HG03565 (cell line): Measurements from ENCODE around the gene NBR1.
"Not testable (repeated sequence)": the region's sequence is repeated elsewhere in the genome, so short reads cannot be mapped to it uniquely, and the experiment has no call there.

ENCODE experiments used
- ATAC-seq: cut with Tn5 transposase; IDR thresholded peaks from one replicate; pipeline ENCODE4 v1.9.1; 2021; ENCODE audit warnings: mild to moderate bottlenecking, moderate library complexity; ENCODE audit not compliant: unreplicated experiment

Gene NBR1, protein sequence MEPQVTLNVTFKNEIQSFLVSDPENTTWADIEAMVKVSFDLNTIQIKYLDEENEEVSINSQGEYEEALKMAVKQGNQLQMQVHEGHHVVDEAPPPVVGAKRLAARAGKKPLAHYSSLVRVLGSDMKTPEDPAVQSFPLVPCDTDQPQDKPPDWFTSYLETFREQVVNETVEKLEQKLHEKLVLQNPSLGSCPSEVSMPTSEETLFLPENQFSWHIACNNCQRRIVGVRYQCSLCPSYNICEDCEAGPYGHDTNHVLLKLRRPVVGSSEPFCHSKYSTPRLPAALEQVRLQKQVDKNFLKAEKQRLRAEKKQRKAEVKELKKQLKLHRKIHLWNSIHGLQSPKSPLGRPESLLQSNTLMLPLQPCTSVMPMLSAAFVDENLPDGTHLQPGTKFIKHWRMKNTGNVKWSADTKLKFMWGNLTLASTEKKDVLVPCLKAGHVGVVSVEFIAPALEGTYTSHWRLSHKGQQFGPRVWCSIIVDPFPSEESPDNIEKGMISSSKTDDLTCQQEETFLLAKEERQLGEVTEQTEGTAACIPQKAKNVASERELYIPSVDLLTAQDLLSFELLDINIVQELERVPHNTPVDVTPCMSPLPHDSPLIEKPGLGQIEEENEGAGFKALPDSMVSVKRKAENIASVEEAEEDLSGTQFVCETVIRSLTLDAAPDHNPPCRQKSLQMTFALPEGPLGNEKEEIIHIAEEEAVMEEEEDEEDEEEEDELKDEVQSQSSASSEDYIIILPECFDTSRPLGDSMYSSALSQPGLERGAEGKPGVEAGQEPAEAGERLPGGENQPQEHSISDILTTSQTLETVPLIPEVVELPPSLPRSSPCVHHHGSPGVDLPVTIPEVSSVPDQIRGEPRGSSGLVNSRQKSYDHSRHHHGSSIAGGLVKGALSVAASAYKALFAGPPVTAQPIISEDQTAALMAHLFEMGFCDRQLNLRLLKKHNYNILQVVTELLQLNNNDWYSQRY

DNA sequence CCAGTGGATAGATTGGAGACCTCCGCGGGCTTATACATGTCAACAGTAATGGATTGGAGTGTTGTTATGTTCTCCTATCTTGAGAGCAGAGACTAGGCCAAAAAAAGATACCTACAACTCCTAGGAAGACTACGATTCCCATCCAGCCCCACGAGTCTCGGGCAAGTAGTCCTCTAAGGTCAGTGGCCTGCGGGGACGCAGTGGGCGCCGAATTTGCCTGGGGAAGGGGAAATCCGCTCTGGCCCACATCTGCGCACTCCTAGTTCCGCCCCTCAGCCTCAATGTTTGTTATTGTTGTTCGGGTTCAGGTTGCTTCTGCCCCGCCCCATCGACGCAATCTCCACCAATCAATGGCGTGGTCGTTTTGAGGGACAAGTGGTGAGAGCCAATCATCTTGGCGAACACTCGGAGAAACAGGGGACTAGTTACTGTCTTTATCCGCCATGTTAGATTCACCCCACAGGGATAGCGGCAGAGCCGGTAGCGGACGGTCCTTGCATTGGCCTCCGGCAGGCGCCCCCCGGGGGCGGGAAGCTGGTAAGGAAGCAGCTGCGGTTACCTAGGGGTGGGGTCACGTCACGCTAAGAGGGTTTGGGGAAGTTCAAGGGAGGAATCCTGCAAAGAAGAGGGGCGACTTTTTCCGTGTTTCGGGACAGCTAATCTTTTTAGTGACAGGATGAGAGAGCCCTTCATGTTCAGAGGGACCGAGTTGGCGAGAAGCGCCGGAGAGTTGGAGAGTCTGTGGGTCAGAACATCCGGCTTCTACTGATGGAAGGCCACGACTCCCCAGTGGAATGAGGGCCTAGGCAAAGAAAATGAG, at the start of gene NBR1:
TSS of gene NBR1 (plus strand) at position 449 of the 820 bp plus-strand sequence. CDS start 4,586 bp downstream, outside the sequence.
- ATAC-seq, result peak; percentile 72

DNA sequence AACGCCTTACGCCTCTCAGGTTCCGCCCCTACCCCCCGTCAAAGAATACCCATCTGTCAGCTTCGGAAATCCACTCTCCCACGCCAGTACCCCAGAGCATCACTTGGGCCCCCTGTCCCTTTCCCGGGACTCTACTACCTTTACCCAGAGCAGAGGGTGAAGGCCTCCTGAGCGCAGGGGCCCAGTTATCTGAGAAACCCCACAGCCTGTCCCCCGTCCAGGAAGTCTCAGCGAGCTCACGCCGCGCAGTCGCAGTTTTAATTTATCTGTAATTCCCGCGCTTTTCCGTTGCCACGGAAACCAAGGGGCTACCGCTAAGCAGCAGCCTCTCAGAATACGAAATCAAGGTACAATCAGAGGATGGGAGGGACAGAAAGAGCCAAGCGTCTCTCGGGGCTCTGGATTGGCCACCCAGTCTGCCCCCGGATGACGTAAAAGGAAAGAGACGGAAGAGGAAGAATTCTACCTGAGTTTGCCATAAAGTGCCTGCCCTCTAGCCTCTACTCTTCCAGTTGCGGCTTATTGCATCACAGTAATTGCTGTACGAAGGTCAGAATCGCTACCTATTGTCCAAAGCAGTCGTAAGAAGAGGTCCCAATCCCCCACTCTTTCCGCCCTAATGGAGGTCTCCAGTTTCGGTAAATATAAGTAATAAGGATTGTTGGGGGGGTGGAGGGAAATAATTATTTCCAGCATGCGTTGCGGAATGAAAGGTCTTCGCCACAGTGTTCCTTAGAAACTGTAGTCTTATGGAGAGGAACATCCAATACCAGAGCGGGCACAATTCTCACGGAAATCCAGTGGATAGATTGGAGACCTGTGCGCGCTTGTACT, 45.7 kb upstream of the NBR1 start, which contains the start of gene BRCA1:
TSS of gene BRCA1 (minus strand) at position 232 of the 834 bp plus-strand sequence. CDS start 1,268 bp downstream, outside the sequence.
- peak; percentile 91 for ATAC-seq

DNA sequence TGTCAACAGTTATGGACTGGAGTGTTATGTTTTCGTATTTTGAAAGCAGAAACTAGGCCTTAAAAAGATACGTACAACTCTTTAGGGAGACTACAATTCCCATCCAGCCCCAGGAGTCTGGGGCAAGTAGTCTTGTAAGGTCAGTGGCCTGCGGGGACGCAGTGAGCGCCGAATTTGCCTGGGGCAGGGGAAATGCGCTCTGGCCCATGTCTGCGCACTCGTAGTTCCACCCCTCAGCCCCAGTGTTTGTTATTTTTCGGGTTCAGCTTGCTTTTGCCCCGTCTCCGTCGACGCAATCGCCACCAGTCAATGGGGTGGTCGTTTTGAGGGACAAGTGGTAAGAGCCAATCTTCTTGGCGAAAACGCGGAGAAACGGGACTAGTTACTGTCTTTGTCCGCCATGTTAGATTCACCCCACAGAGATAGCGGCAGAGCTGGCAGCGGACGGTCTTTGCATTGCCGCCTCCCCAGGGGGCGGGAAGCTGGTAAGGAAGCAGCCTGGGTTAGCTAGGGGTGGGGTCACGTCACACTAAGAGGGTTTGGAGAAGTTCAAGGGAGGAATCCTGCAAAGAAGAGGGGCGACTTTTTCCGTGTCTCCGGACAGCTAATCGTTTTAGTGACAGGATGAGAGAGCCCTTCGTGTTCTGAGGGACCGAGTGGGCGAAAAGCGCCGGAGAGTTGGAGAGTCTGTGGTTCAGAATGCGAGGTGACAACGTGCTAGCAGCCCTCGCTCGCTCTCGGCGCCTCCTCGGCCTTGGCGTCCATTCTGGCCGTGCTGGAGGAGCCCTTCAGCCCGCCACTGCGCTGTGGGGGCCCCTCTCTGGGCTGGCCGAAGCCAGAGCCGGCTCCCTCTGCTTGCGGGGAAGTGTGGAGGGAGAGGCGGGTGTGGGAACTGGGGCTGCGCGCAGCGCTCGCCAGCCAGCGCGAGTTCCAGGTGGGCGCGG, 44.8 kb upstream of the NBR1 start:
- no peak for ATAC-seq

DNA sequence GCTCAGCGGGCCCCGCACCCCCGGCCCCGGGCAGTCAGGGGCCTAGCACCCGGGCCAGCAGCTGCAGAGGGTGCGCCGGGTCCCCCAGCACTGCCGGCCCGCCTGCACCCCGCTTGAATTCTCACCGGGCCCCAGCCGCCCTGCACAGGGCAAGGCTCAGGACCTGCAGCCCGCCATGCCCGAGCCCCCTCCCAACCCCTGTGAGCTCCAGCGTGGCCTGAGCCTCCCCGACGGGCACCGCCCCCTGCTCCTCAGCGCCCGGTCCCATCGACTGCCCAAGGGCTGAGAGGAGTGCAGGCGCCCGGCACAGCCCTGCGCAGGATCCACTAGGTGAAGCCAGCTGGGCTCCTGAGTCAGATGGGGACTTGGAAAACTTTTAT, 44.1 kb upstream of the NBR1 start:
- ATAC-seq, result no peak

DNA sequence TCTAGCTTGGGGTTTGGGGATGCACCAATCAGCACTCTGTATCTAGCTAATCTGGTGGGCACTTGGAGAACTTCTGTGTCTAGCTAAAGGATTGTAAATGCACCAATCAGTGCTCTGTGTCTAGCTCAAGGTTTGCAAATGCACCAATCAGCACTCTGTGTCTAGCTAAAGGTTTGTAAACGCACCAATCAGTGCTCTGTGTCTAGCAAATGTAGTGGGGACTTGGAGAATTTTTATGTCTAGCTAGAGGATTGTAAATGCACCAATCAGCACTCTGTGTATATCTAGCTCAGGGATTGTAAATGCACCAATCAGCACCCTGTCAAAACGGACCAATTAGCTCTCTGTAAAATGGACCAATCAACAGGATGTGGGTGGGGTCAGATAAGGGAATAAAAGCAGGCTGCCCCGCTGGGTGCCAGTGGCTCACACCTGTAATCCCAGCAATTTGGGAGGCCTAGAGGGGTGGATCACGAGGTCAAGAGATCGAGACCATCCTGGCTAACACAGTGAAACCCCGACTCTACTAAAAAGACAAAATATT, 43.6 kb upstream of the NBR1 start:
- not testable (repeated sequence) for ATAC-seq

DNA sequence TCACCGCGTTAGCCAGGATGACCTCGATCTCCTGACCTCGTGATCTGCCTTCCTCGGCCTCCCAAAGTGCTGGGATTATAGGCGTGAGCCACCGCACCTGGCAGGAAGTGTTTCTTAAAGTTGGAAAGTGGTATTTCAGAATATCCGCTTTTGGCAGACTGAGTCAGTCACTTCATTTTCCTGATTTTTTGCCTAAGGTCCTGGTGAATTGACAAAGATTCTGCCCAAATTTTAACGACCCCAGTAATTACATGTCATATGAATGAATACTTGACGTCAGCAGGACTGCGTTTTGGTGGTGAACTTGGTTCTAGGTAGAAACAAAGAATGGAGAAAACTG, 41.4 kb upstream of the NBR1 start:
- ATAC-seq, result no peak

DNA sequence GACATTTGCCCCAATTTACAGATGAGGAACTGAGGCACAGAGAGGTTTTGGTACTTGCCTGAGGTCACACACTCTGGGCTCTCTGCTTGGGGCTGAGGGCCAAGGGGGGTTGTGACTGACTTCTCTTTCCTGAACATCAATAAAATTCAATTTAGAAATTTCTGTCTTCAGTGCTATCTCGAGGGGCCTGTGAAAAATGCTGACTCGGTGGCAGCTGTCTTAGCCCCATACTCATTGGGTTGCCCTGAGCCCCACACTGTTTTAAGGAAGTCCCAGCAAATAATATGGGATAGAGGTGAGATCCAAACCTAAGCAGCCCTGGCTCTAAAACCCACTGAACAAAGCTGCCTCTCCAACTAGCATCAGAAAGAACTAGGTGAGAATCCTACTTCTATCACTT, 38.9 kb upstream of the NBR1 start:
- ATAC-seq, result no peak

DNA sequence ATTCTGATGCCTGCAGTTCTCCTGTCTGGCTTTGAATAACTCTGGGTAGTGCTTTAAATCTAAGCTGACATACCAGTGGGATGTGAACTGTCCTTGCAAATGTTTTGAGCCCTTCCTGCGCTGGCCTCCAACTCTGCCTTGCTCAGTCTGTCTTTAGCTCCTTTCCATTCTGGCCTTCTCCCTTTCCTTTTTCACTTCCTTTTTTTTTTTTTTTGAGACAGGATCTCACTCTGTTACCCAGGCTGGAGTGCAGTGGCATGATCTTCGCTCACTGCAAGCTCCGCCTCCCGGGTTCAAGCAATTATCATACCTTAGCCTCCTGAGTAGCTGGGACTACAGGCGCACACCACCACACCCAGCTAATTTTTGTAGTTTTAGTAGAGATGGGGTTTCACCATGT, 37.6 kb upstream of the NBR1 start:
- ATAC-seq, result not testable (repeated sequence)

DNA sequence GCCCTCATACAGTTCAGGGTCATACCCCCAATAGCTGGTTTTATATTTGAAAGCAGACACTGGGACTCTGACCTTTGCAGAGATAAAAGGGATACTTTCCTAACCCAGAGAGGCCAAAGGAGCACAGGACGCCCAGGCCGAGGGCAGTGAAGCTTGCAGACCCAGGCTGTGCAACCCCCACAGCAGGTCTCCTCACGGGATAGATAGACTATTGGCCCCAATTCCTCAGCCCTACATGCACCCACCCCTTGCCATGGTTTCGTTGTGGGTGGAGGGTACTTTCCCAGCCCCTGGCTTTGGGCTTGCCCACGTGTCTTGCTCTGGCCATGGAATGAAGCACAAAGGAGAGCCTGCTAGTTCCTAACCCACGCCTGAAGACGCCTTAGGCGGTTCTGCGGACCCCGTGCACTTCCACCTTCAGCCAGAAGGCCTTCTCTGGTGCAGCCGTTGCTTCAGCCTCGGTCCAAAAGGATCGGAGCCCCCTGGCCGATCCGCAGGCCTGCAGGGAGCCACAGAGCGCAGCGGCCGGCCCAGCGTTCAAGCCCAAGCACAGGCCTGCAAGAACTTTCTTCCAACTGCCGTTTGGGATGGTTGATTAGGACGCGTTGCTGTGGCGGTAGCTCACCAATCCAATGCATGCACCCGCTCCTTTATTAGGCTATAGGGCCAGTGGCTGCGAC, 36.1 kb upstream of the NBR1 start:
- ATAC-seq, result no peak

DNA sequence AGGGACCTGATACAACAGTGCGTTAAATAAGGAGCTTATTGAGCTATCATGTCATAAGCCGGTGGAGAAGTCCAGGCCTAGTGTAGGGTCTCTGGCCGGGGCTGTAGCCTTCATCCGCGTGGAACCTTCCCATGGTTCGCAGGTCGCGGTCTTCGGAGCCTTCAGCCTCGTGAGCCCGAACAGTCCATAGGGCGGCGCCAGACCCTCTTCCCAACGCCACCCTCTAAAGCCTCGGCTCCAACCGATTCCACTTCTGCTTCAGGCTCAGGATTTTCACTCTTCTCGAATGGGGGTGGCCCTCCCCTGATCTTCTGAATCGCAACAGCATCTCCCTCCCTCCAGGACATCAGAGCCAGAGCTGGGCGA, 35.6 kb upstream of the NBR1 start:
- ATAC-seq, result no peak

DNA sequence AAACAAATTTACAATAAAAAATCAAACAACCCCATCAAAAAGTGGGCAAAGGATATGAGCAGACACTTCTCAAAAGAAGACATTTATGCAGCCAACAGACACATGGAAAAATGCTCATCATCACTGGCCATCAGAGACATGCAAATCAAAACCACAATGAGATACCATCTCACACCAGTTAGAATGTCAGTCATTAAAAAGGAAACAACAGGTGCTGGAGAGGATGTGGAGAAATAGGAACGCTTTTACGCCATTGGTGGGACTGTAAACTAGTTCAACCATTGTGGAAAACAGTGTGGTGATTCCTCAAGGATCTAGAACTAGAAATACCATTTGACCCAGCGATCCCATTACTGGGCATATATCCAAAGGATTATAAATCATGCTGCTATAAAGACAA, 34.4 kb upstream of the NBR1 start:
- ATAC-seq, result not testable (repeated sequence)

DNA sequence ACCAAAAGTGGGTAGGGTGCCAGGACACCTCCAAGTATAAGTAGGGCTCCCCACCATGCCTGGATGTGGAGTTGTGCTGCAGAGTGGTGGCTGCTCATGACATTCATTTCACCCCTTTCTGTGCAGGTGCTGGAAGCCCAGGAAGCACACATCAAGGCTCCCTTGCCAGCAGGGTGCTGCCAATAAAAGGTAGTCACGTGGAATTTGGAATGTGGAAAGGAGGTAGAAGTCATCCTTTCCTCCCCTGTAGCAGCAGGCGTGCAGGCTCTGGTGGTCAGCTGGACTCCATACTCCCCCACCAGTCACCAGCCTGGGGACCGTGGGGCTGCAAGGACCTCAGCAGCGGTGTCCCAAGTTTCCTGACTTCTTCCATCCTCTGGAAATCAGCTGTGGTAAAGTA, 32.5 kb upstream of the NBR1 start:
- ATAC-seq, result not testable (repeated sequence)

DNA sequence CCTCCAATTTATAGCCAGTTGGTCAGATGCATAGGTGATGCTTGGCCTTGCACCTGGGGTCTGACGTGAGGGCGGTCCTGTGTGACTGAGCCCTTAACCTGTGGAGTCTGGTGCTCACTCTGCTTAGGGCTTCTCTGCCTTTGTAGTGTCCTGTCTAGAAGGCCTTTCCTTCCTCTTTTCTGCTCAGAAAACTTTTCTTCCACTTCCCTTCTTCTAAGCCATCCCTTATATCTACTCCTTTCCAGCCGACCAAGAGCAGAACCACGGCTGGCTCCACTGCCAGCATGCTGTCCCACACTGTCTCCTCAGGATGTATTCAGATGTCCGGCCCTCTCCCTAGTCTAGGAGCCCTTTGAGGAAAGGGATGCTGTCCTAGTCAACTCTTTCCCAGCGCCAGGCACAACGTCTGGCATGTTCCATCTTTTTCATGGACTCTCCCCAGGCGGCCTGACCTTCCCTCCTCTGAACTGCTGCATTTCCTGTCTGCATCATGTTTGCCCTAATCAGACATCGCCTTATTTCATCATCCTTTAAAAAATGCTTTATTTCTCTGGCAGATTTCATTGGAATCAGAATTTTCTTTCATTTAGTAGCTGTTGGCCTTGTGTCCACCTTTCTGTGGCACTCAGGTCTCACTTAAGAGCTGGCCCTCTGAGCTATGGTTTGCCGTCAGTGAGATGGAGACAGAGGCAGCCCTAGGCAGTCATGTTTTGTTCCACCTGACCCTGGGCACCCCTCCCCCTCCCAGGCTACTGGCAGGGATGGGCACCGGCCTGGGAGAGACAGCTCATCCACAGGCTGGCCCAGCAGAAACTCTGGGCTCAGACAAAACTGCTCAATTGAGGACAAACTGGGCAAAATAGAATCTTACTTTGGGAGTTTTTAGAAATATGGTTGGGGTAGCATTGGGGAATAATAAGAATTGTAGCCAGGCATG, 30.4 kb upstream of the NBR1 start:
- no peak for ATAC-seq

DNA sequence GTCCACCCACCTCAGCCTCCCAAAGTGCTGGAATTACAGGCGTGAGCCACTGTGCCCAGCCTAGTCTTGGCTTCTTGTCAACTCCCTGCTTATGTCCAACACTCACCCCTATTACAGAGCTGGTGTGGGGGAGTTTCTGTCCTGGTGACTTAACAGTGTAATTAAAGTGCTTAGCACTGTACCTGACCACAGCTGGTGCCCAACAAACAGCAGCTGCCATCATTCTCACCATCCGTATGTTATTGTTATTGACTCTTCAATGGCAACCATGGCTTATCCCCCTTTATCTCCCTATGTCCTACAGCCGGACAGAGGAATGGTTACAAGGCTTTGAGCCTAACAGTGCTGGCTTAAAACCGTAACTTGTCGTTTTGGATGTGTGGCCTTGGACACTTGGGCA, 28.9 kb upstream of the NBR1 start:
- ATAC-seq, result no peak

DNA sequence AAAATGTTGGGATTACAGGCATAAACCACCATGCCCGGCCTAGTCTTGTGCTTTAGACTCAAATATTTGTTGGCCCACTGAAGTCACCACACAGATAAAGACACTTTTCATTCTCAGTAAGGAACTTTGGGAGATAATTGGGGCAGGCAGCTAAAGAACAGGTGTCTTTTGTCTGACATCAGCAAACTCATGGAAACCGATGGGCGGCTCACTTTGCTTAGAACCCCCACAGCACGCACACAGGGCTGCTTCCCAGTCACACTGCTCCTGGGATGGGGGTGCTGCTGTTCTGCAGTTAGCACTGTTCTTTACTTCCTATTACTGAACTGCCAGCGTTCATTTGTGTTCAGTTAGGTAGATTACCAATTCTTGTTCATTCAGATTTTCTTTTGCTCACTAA, 27.8 kb upstream of the NBR1 start:
- no peak for ATAC-seq

DNA sequence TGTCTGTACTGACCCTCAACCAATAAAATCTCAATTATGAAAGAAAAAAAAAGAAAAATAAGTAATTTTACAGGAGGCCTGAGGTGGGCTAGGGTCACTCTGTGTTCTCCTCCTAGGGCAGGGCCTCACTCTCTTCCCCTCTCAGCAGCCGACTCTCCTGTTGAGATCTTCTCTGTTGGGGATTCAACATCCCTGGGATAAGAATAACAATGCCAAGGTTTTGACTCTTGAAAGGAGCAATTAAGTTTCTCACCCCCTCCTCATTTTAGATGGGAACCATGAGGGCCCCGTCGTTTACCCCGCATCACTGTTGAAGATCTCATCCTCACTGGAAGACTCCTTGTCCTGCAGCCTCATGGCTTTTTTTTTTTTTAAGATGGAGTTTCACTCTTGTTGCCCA, 24.4 kb upstream of the NBR1 start:
- ATAC-seq, result no peak

DNA sequence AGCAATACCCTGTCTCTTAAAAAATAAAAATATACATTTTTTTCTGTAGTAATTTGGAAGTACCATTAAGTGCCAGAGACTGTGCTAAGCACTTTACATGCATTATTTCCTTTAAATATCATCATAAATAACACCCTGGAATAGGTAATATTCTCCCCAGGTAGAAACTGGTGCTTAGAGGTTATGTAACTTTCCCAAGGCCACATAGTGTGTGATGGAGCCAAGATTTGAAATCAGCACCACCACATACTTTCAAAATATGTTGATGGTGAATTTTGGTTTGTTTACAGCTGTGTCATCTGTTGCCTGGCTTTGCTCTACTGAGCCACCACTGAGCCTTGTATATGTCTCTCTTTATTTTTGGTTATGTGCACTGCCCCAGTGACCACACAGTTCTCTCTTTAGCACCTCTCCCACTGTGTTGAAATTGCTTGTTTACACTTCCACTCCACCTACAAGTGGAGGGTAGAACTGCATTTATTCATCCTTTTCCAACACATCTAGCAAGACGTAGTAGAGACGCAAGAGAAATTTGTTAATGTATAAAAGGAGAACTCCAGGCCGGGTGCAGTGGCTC, 19.0 kb upstream of the NBR1 start:
- ATAC-seq, result no peak
